HUES6 (cell line): ENCODE data around the gene BLM.

Experiments used
- H3K27ac ChIP-seq: 2 replicates; pipeline ENCODE4 v1.7.0; 2013; ENCODE audit warnings: low read depth, mild to moderate bottlenecking, low read length, inconsistent platforms
- H3K27me3 ChIP-seq: 2 replicates; pipeline ENCODE4 v1.6.1; 2013; ENCODE audit warnings: low read length; ENCODE audit not compliant: control insufficient read depth, insufficient read depth
- H3K36me3 ChIP-seq: 2 replicates; pipeline ENCODE4 v1.6.1; 2013; ENCODE audit warnings: low read length; ENCODE audit not compliant: control insufficient read depth, insufficient read depth
- H3K4me1 ChIP-seq: 2 replicates; pipeline ENCODE4 v1.6.1; 2013; ENCODE audit warnings: low read length; ENCODE audit not compliant: control insufficient read depth, insufficient read depth
- H3K4me3 ChIP-seq: 2 replicates; pipeline ENCODE4 v1.5.1; 2013; ENCODE audit warnings: low read depth, low read length
- H3K9ac ChIP-seq: one replicate; pipeline ENCODE4 v1.6.1; 2013; ENCODE audit warnings: mild to moderate bottlenecking, low read length
- H3K9me3 ChIP-seq: 2 replicates; pipeline ENCODE4 v1.6.1; 2013; ENCODE audit warnings: low read depth, low read length; ENCODE audit not compliant: control insufficient read depth, insufficient read depth

BLM gene

GRCh38 chr15:90708516-90708915 is 8.6 kb upstream of the BLM start:
- H3K27ac ChIP-seq = no peak overlapping the region
- no peaks in the 10 kb centered on the region for H3K27me3 ChIP-seq
- no peaks in the 10 kb centered on the region for H3K36me3 ChIP-seq
- no peak overlapping the region for H3K9ac ChIP-seq
- H3K4me3 ChIP-seq = no peak overlapping the region
- H3K9me3 ChIP-seq = no peaks in the 10 kb centered on the region
- H3K4me1 ChIP-seq = 0 out of 2 replicates have a peak, but pooled peaks cover 5% of the 10 kb centered on the region

- no peak overlapping the region for H3K9ac ChIP-seq
- H3K27me3 ChIP-seq = no peaks in the 10 kb centered on the region
- H3K36me3 ChIP-seq = no peaks in the 10 kb centered on the region
- H3K4me1 ChIP-seq = 0 out of 2 replicates have a peak, but pooled peaks cover 5% of the 10 kb centered on the region
- H3K4me3 ChIP-seq = no peak overlapping the region
- no peaks in the 10 kb centered on the region for H3K9me3 ChIP-seq
- H3K27ac ChIP-seq = no peak overlapping the region
Observed at GRCh38 chr15:90709278-90709677, 7.9 kb upstream of the BLM start.

- Histone ChIP-seq H3K27ac (no peak overlapping the region), H3K9me3 (no peaks in the 10 kb centered on the region), H3K36me3 (no peaks in the 10 kb centered on the region), H3K27me3 (no peaks in the 10 kb centered on the region), H3K4me1 (0 out of 2 replicates have a peak, but pooled peaks cover 5% of the 10 kb centered on the region), H3K4me3 (no peak overlapping the region), H3K9ac (no peak overlapping the region)
Observed at GRCh38 chr15:90710436-90711027, 6.6 kb upstream of the BLM start.

- H3K4me1 ChIP-seq = 0 out of 2 replicates have a peak, but pooled peaks cover 5% of the 10 kb centered on the region
- no peaks in the 10 kb centered on the region for H3K27me3 ChIP-seq
- no peak overlapping the region for H3K27ac ChIP-seq
- no peaks in the 10 kb centered on the region for H3K9me3 ChIP-seq
- H3K4me3 ChIP-seq = no peak overlapping the region
- H3K36me3 ChIP-seq = no peaks in the 10 kb centered on the region
- no peak overlapping the region for H3K9ac ChIP-seq
Observed at GRCh38 chr15:90711418-90711824, 5.7 kb upstream of the BLM start.

GRCh38 chr15:90711842-90712241 is 5.3 kb upstream of the BLM start:
- Histone ChIP-seq H3K9ac (no peak overlapping the region), H3K4me3 (no peak overlapping the region), H3K36me3 (no peaks in the 10 kb centered on the region), H3K27me3 (no peaks in the 10 kb centered on the region), H3K9me3 (no peaks in the 10 kb centered on the region), H3K27ac (no peak overlapping the region), H3K4me1 (0 out of 2 replicates have a peak, but pooled peaks cover 5% of the 10 kb centered on the region)

- Histone ChIP-seq H3K36me3 (no peaks in the 10 kb centered on the region), H3K27me3 (no peaks in the 10 kb centered on the region), H3K9me3 (no peaks in the 10 kb centered on the region), H3K4me3 (no peak overlapping the region), H3K9ac (no peak overlapping the region), H3K4me1 (peaks cover 7% of the 10 kb centered on the region; the same call in 1 of the 2 replicates), H3K27ac (no peak overlapping the region)
Observed at GRCh38 chr15:90713081-90713480, 4.1 kb upstream of the BLM start.

- H3K36me3 ChIP-seq = no peaks in the 10 kb centered on the region
- peak overlapping the region; percentile 87 for H3K9ac ChIP-seq
- no peaks in the 10 kb centered on the region for H3K9me3 ChIP-seq
- peak overlapping the region; percentile 3; the same call in 1 of the 2 replicates for H3K27ac ChIP-seq
- H3K4me1 ChIP-seq = peaks cover 4% of the 10 kb centered on the region; the same call in 1 of the 2 replicates
- H3K4me3 ChIP-seq = peak overlapping the region; percentile 78
- H3K27me3 ChIP-seq = no peaks in the 10 kb centered on the region
Observed at GRCh38 chr15:90716317-90716975, 700 bp upstream of the BLM start.

- peaks cover 4% of the 10 kb centered on the region; the same call in 1 of the 2 replicates for H3K4me1 ChIP-seq
- no peaks in the 10 kb centered on the region for H3K36me3 ChIP-seq
- peak overlapping the region; percentile 78 for H3K4me3 ChIP-seq
- H3K9ac ChIP-seq = peak overlapping the region; percentile 96
- no peaks in the 10 kb centered on the region for H3K27me3 ChIP-seq
- H3K27ac ChIP-seq = no peak overlapping the region
- H3K9me3 ChIP-seq = no peaks in the 10 kb centered on the region
Observed at GRCh38 chr15:90718232-90718631, 1.1 kb downstream of the BLM start.

- H3K4me3 ChIP-seq = no peak overlapping the region
- H3K4me1 ChIP-seq = peaks cover 4% of the 10 kb centered on the region; the same call in 1 of the 2 replicates
Observed at GRCh38 chr15:90720131-90720530, 3.0 kb downstream of the BLM start.

GRCh38 chr15:90729261-90729660 is 12.1 kb downstream of the BLM start:
- Histone ChIP-seq H3K27me3 (no peaks in the 10 kb centered on the region), H3K36me3 (peaks cover 17% of the 10 kb centered on the region), H3K9ac (no peak overlapping the region), H3K9me3 (no peaks in the 10 kb centered on the region), H3K4me1 (no peaks in the 10 kb centered on the region), H3K4me3 (no peak overlapping the region), H3K27ac (no peak overlapping the region)

More at GRCh38 chr15:90720131-90720530, 3.0 kb downstream of the BLM start:
- no peak overlapping the region for H3K9ac ChIP-seq
- H3K27me3 ChIP-seq = no peaks in the 10 kb centered on the region
- H3K9me3 ChIP-seq = no peaks in the 10 kb centered on the region
- H3K36me3 ChIP-seq = peaks cover 15% of the 10 kb centered on the region
- H3K27ac ChIP-seq = no peak overlapping the region

- H3K27ac ChIP-seq = no peak overlapping the region
- H3K36me3 ChIP-seq = peaks cover 13% of the 10 kb centered on the region
- no peaks in the 10 kb centered on the region for H3K27me3 ChIP-seq
- H3K9me3 ChIP-seq = no peaks in the 10 kb centered on the region
- no peak overlapping the region for H3K9ac ChIP-seq
- H3K4me3 ChIP-seq = no peak overlapping the region
- H3K4me1 ChIP-seq = no peaks in the 10 kb centered on the region
Observed at GRCh38 chr15:90730290-90730689, 13.1 kb downstream of the BLM start.
